IMR-90 (cell line): ENCODE results near the gene SLC25A19. TPM values are rescaled to one million over a fixed set of nuclear protein-coding genes. Genes with fewer than 3 reads are reported as not detected.
"Not testable (repeated sequence)": the region's sequence is repeated elsewhere in the genome, so short reads cannot be mapped to it uniquely, and the experiment has no call there.

Source experiments
- ATAC-seq: fragments of 200-7000 bp; cut with Tn5 transposase; 2 replicates; pipeline ENCODE4 v1.9.1; 2020; ENCODE audit warnings: low read depth, mild to moderate bottlenecking, moderate library complexity
- BruUV-seq: library from RNA; stranded (reverse); fragments of 400-500 nt; replicated peaks from 2 replicates; lab custom pipeline; 2021; lab: Mats Ljungman, UMichigan
- CTCF ChIA-PET: fragments of 300-600 bp; formaldehyde crosslinking; extraction: SDS; loops from one replicate; lab custom pipeline; 2021; ENCODE audit warnings: antibody characterized with exemption; lab: Yijun Ruan, JAX
- POLR2A ChIA-PET: fragments of 300-600 bp; sonication (Branson Sonifier 250); formaldehyde crosslinking; loops from one replicate; lab custom pipeline; 2022; ENCODE audit warnings: antibody characterized with exemption; ENCODE audit not compliant: unreplicated experiment; lab: Charles Lee
- DNase-seq: peaks from one replicate; pipeline ENCODE4 v3.0.0; 2013
- H2AFZ ChIP-seq: replicated peaks from 2 replicates; pipeline ENCODE3; 2013; ENCODE audit warnings: low read length, mild to moderate bottlenecking; ENCODE audit not compliant: poor library complexity
- H2AK5ac ChIP-seq: 2 replicates; pipeline ENCODE4 v1.6.1; 2013; ENCODE audit warnings: low read depth, low read length, inconsistent platforms
- H2AK9ac ChIP-seq: replicated peaks from 2 replicates; pipeline ENCODE3; 2013; ENCODE audit warnings: mild to moderate bottlenecking, low read depth, low read length, moderate library complexity; ENCODE audit not compliant: poor library complexity
- H2BK120ac ChIP-seq: 2 replicates; pipeline ENCODE4 v1.6.1; 2013; ENCODE audit warnings: low read depth, low read length, inconsistent platforms
- H2BK15ac ChIP-seq: 3 replicates; pipeline ENCODE4 v1.6.1; 2013; ENCODE audit warnings: low read depth, low read length, inconsistent platforms
- H2BK20ac ChIP-seq: 2 replicates; pipeline ENCODE4 v1.6.1; 2013; ENCODE audit warnings: low read depth, mild to moderate bottlenecking, inconsistent platforms, low read length, moderate library complexity
- H2BK5ac ChIP-seq: 2 replicates; pipeline ENCODE4 v1.6.1; 2013; ENCODE audit warnings: mild to moderate bottlenecking, low read depth, low read length, inconsistent platforms; ENCODE audit not compliant: poor library complexity, severe bottlenecking
- H3K14ac ChIP-seq: replicated peaks from 2 replicates; pipeline ENCODE4 v1.6.1; 2013; ENCODE audit warnings: low read depth, low read length, inconsistent platforms
- H3K18ac ChIP-seq: 2 replicates; pipeline ENCODE4 v1.6.1; 2013; ENCODE audit warnings: low read depth, low read length, control low read depth
- H3K23ac ChIP-seq: 2 replicates; pipeline ENCODE4 v1.6.1; 2013; ENCODE audit warnings: low read depth, low read length, inconsistent platforms
- H3K27ac ChIP-seq: 2 replicates; pipeline ENCODE4 v1.5.1; 2013; ENCODE audit warnings: mild to moderate bottlenecking, control low read depth, low read length; ENCODE audit not compliant: insufficient read depth
- H3K27me3 ChIP-seq: 2 replicates; pipeline ENCODE4 v1.6.1; 2013; ENCODE audit warnings: low read length; ENCODE audit not compliant: control insufficient read depth, insufficient read depth
- H3K36me3 ChIP-seq: 2 replicates; pipeline ENCODE4 v1.6.1; 2013; ENCODE audit warnings: low read length, mixed read lengths; ENCODE audit not compliant: control insufficient read depth, insufficient read depth
- H3K4ac ChIP-seq: 2 replicates; pipeline ENCODE4 v1.6.1; 2013; ENCODE audit warnings: low read depth, low read length, inconsistent platforms
- H3K4me1 ChIP-seq: 2 replicates; pipeline ENCODE4 v1.6.1; 2013; ENCODE audit warnings: low read length, mixed read lengths; ENCODE audit not compliant: control insufficient read depth, insufficient read depth
- H3K4me2 ChIP-seq: 2 replicates; pipeline ENCODE4 v1.6.1; 2013; ENCODE audit warnings: low read depth, mild to moderate bottlenecking, control low read depth, low read length, moderate library complexity
- H3K4me3 ChIP-seq: 2 replicates; pipeline ENCODE4 v1.5.1; 2013; ENCODE audit warnings: low read depth, mild to moderate bottlenecking, control low read depth, low read length, moderate library complexity; ENCODE audit not compliant: insufficient read depth
- H3K56ac ChIP-seq: 2 replicates; pipeline ENCODE4 v1.6.1; 2013; ENCODE audit warnings: low read length, inconsistent platforms; ENCODE audit not compliant: insufficient read depth; ENCODE audit errors: extremely low read depth
- H3K79me1 ChIP-seq, 2 experiments: 2 replicates each; pipeline ENCODE4 v1.6.1; 2013; ENCODE audit warnings: low read length in 2 of 2, inconsistent platforms in 1 of 2, low read depth in 1 of 2
- H3K9ac ChIP-seq: 2 replicates; pipeline ENCODE4 v1.6.1; 2013; ENCODE audit warnings: low read depth, low read length, control low read depth
- H3K9me1 ChIP-seq: 2 replicates; pipeline ENCODE4 v1.6.1; 2013; ENCODE audit warnings: low read length, inconsistent platforms; ENCODE audit not compliant: insufficient read depth
- H3K9me3 ChIP-seq: 2 replicates; pipeline ENCODE4 v1.6.1; 2013; ENCODE audit warnings: low read length; ENCODE audit not compliant: control insufficient read depth, insufficient read depth
- H4K20me1 ChIP-seq: 2 replicates; pipeline ENCODE4 v1.6.1; 2013; ENCODE audit warnings: low read length, inconsistent platforms; ENCODE audit not compliant: insufficient read depth
- H4K5ac ChIP-seq: 2 replicates; pipeline ENCODE4 v1.6.1; 2013; ENCODE audit warnings: mild to moderate bottlenecking, low read depth, low read length, control low read depth
- H4K8ac ChIP-seq, 2 experiments: 2 replicates each; pipeline ENCODE4 v1.6.1; 2013; ENCODE audit warnings: low read depth in 2 of 2, low read length in 2 of 2, control low read depth in 1 of 2, inconsistent platforms in 1 of 2
- H4K91ac ChIP-seq: 2 replicates; pipeline ENCODE4 v1.6.1; 2013; ENCODE audit warnings: low read depth, low read length, inconsistent platforms; ENCODE audit not compliant: insufficient read depth
- WGBS, 2 experiments: methylation state at CpG; one replicate each; pipeline versions ENCODE4 v1.1.5 to v1.1.7; 2013; ENCODE audit warnings: missing lambda C conversion rate in 2 of 2; ENCODE audit not compliant: insufficient read length in 1 of 2; ENCODE audit errors: extremely low coverage in 2 of 2; 5-methylcytosine and 5-hydroxymethylcytosine counted together
- dilution Hi-C: fragments of 300-500 bp; cut with HindIII; formaldehyde crosslinking; loops from one replicate; pipeline ENCODE4 v1.14.3; 2018; ENCODE audit warnings: low sequenced_read_pairs; ENCODE audit not compliant: unreplicated experiment
- in situ Hi-C: fragments of 300-500 bp; cut with MboI; formaldehyde crosslinking; loops from 3 replicates; pipeline ENCODE4 v1.14.3; 2019; ENCODE audit warnings: low sequenced_read_pairs, inconsistent platforms, mixed read lengths
- intact Hi-C: fragments of 100-400 bp; cut with micrococcal nuclease; formaldehyde crosslinking; loops from 2 replicates; pipeline ENCODE4 v1.10.0; 2022
- polyA plus RNA-seq, 3 experiments: library from polyadenylated mRNA; depleted of rRNA; stranded (reverse); fragments of >200 nt; gene quantifications; 2 replicates each; pipeline ENCODE4 v1.2.3, GENCODE V29; 2012; ENCODE audit warnings: low replicate concordance in 1 of 3
- total RNA-seq: library from RNA; depleted of rRNA; stranded (reverse); fragments of >200 nt; gene quantifications from 2 replicates; pipeline ENCODE4 v1.2.3, GENCODE V29; 2012

SLC25A19 gene
- total and polyA plus RNA-seq, 2 of the 4 experiments (the other 2 are of a cell fraction) = 9.1 to 9.2 TPM

GRCh38 chr17:75257228-75257627, 32.0 kb downstream of the SLC25A19 start:
- H2AK5ac ChIP-seq, H2AK9ac ChIP-seq, H3K27me3 ChIP-seq, CTCF ChIA-PET, H3K9me3 ChIP-seq, dilution Hi-C loops, H3K18ac ChIP-seq, H3K4me2 ChIP-seq, BruUV-seq, H2BK20ac ChIP-seq, H4K91ac ChIP-seq, DNase-seq, POLR2A ChIA-PET, H3K27ac ChIP-seq, H2BK15ac ChIP-seq, H3K9me1 ChIP-seq, H3K4me3 ChIP-seq, intact Hi-C loops, H3K9ac ChIP-seq, H3K36me3 ChIP-seq, H2BK120ac ChIP-seq, H4K5ac ChIP-seq, ATAC-seq, in situ Hi-C loops, H2AFZ ChIP-seq, H3K56ac ChIP-seq, H2BK5ac ChIP-seq, H3K23ac ChIP-seq, H3K4ac ChIP-seq, H4K8ac ChIP-seq, H3K14ac ChIP-seq, H3K4me1 ChIP-seq: not testable (repeated sequence)
- 13% methylated on average over 1 of the region's 2 CpGs; no CpG with 5 or more reads in 1 of the 2 experiments for WGBS, 2 experiments
- Histone ChIP-seq H4K20me1 (peaks cover 30% of the 10 kb centered on the region), H3K79me1 (peaks cover 21 to 39% of the 10 kb centered on the region in 2 experiments)

GRCh38 chr17:75255954-75256698, 33.1 kb downstream of the SLC25A19 start:
- H3K4ac ChIP-seq, DNase-seq, H3K4me1 ChIP-seq, H3K23ac ChIP-seq, H3K27me3 ChIP-seq, BruUV-seq, H3K14ac ChIP-seq, POLR2A ChIA-PET, H3K18ac ChIP-seq, H3K36me3 ChIP-seq, H3K27ac ChIP-seq, H4K91ac ChIP-seq, H2AK5ac ChIP-seq, H2BK20ac ChIP-seq, H3K4me2 ChIP-seq, H2BK120ac ChIP-seq, H4K8ac ChIP-seq, H3K4me3 ChIP-seq, H2BK15ac ChIP-seq, H4K5ac ChIP-seq, CTCF ChIA-PET, intact Hi-C loops, H3K9me3 ChIP-seq, ATAC-seq, H2AK9ac ChIP-seq, in situ Hi-C loops, dilution Hi-C loops, H2BK5ac ChIP-seq, H3K56ac ChIP-seq, H3K9ac ChIP-seq, H2AFZ ChIP-seq: not testable (repeated sequence)
- H3K9me1 ChIP-seq = peaks cover 10% of the 10 kb centered on the region
- H4K20me1 ChIP-seq = peaks cover 36% of the 10 kb centered on the region
- H3K79me1 ChIP-seq = peaks cover 17 to 45% of the 10 kb centered on the region in 2 experiments
- 100% methylated on average over 3 of the region's 11 CpGs; no CpG with 5 or more reads in 1 of the 2 experiments for WGBS, 2 experiments
